HepG2 (cell line): Measurements from ENCODE around the gene WNT7A. TPM values are rescaled to one million over a fixed set of nuclear protein-coding genes. Genes with fewer than 3 reads are reported as not detected.

Experiments used
- ATAC-seq: fragments of 200-7000 bp; cut with Tn5 transposase; 3 replicates; pipeline ENCODE4 v1.9.1; 2020; ENCODE audit warnings: mild to moderate bottlenecking, moderate library complexity
- BruUV-seq: library from RNA; stranded (reverse); fragments of 400-500 nt; replicated peaks from 2 replicates; lab custom pipeline; 2021; lab: Mats Ljungman, UMichigan
- CTCF ChIA-PET: fragments of 300-600 bp; formaldehyde crosslinking; extraction: SDS; loops from one replicate; lab custom pipeline; 2021; ENCODE audit warnings: low total read pairs, inconsistent platforms, low intra/inter-chr PET ratio; lab: Yijun Ruan, JAX
- POLR2A ChIA-PET: fragments of 350-600 bp; sonication (Branson Sonifier 250); formaldehyde crosslinking; loops from one replicate; lab custom pipeline; 2020; ENCODE audit warnings: antibody characterized with exemption, inconsistent platforms; lab: Yijun Ruan, JAX
- DNase-seq: peaks from one replicate; pipeline ENCODE4 v3.0.0-alpha.2; 2015; ENCODE audit warnings: low spot score
- FAIRE-seq: peaks from 3 replicates; lab custom pipeline; 2011; peaks lifted over from hg19 to GRCh38; lab: Jason Lieb, UNC
- H2AFZ ChIP-seq: one replicate; pipeline ENCODE4 v1.6.1; 2011; ENCODE audit warnings: low read length, inconsistent platforms
- H3K27ac ChIP-seq: fragments of 300-600 bp; 3 replicates; pipeline ENCODE4 v1.8.0; 2011; ENCODE audit warnings: mixed run types, mild to moderate bottlenecking, mixed read lengths, low read length, inconsistent platforms; ENCODE audit not compliant: insufficient read depth; ENCODE audit errors: extremely low read length
- H3K27me3 ChIP-seq, 2 experiments: fragments of 200-600 bp in 1 of 2; 2 replicates in 1 of 2; 3 replicates in 1 of 2; pipeline versions ENCODE4 v1.6.0 to v1.8.0; 2011; ENCODE audit warnings: low read length in 2 of 2, mild to moderate bottlenecking in 2 of 2, moderate library complexity in 2 of 2, inconsistent platforms in 1 of 2; ENCODE audit not compliant: insufficient read depth in 2 of 2, control insufficient read depth in 1 of 2
- H3K36me3 ChIP-seq, 2 experiments: fragments of 200-600 bp in 1 of 2; replicated peaks in 1 of 2; 2 replicates in 1 of 2; 3 replicates in 1 of 2; pipeline versions ENCODE4 v1.5.1 to v1.8.0; 2011; ENCODE audit warnings: low read length in 2 of 2, inconsistent platforms in 1 of 2; ENCODE audit not compliant: insufficient read depth in 2 of 2, control insufficient read depth in 1 of 2
- H3K4me1 ChIP-seq: 2 replicates; pipeline ENCODE4 v1.5.1; 2012; ENCODE audit warnings: low read length, inconsistent platforms; ENCODE audit not compliant: insufficient read depth
- H3K4me2 ChIP-seq: 2 replicates; pipeline ENCODE4 v1.6.0; 2011; ENCODE audit warnings: low read depth, low read length, inconsistent platforms
- H3K4me3 ChIP-seq, 3 experiments: fragments of 200-600 bp in 1 of 3; sonication (generic), shearing (Covaris generic) in 1 of 3; replicated peaks in 1 of 3; 2 replicates each; pipeline ENCODE4 v1.5.1; 2011 to 2016; ENCODE audit warnings: low read length in 3 of 3, inconsistent platforms in 2 of 3, low read depth in 2 of 3, mild to moderate bottlenecking in 2 of 3, control low read depth in 1 of 3, mixed read lengths in 1 of 3; ENCODE audit not compliant: insufficient read depth in 1 of 3
- H3K79me2 ChIP-seq: one replicate; pipeline ENCODE4 v1.6.1; 2011; ENCODE audit warnings: low read length, inconsistent platforms; ENCODE audit not compliant: insufficient read depth
- H3K9ac ChIP-seq: 2 replicates; pipeline ENCODE4 v1.6.0; 2011; ENCODE audit warnings: mild to moderate bottlenecking, low read depth, low read length, inconsistent platforms; ENCODE audit not compliant: insufficient read depth
- H3K9me3 ChIP-seq: 2 replicates; pipeline ENCODE4 v1.5.1; 2012; ENCODE audit warnings: mild to moderate bottlenecking, low read length
- H4K20me1 ChIP-seq: 2 replicates; pipeline ENCODE4 v1.6.0; 2011; ENCODE audit warnings: inconsistent platforms, mild to moderate bottlenecking, low read length, moderate library complexity; ENCODE audit not compliant: insufficient read depth
- ATF4 ChIP-seq, 2 experiments: fragments of 450-650 bp in 1 of 2; sonication (generic) in 1 of 2; formaldehyde crosslinking; IDR thresholded peaks; 2 replicates each; pipeline versions ENCODE4 v1.5.0 to v1.8.0; 2020 to 2022; ENCODE audit warnings: mild to moderate bottlenecking in 1 of 2, missing genetic modification reagents in 1 of 2
- KDM1A ChIP-seq: IDR thresholded peaks from 2 replicates; pipeline ENCODE4 v1.6.1; 2016; ENCODE audit warnings: missing compliant biosample characterization
- MAFK ChIP-seq, 2 experiments: IDR thresholded peaks in 1 of 2; conservative IDR thresholded peaks in 1 of 2; 2 replicates each; pipeline ENCODE4 v1.6.1; 2011; ENCODE audit warnings: improper control_type of control experiment in 2 of 2, low read length in 2 of 2
- NCOA5 ChIP-seq: sonication (generic); formaldehyde crosslinking; IDR thresholded peaks from 2 replicates; pipeline ENCODE4 v1.4.0; 2020; ENCODE audit warnings: missing genetic modification reagents
- PAWR ChIP-seq: sonication (generic); formaldehyde crosslinking; IDR thresholded peaks from 2 replicates; pipeline ENCODE4 v1.4.0; 2020; ENCODE audit warnings: missing genetic modification reagents, mild to moderate bottlenecking, borderline replicate concordance
- SP4 ChIP-seq: sonication (generic); formaldehyde crosslinking; IDR thresholded peaks from 2 replicates; pipeline ENCODE4 v1.8.1; 2023; ENCODE audit warnings: mild to moderate bottlenecking, missing genetic modification reagents
- STAT5B ChIP-seq: sonication (generic); formaldehyde crosslinking; IDR thresholded peaks from 2 replicates; pipeline ENCODE4 v1.4.0; 2020; ENCODE audit warnings: missing genetic modification reagents
- TCF12 ChIP-seq, 2 experiments: fragments of 450-650 bp in 1 of 2; sonication (generic) in 1 of 2; formaldehyde crosslinking in 1 of 2; IDR thresholded peaks; 2 replicates each; pipeline versions ENCODE4 v1.6.1 to v1.8.0; 2017 to 2022; ENCODE audit warnings: antibody characterized with exemption in 1 of 2, mild to moderate bottlenecking in 1 of 2, missing genetic modification reagents in 1 of 2, moderate library complexity in 1 of 2
- ZNF12 ChIP-seq: sonication (generic); formaldehyde crosslinking; IDR thresholded peaks from 2 replicates; pipeline ENCODE4 v1.5.0; 2020; ENCODE audit warnings: missing genetic modification reagents
- WGBS: methylation state at CpG from one replicate; pipeline ENCODE4 v1.1.6; 2017; ENCODE audit warnings: low lambda C conversion rate; 5-methylcytosine and 5-hydroxymethylcytosine counted together
- in situ Hi-C: cut with HindIII; loops from 2 replicates; pipeline ENCODE4 v1.10.0; 2017; ENCODE audit warnings: low pct_unique_long_range_greater_than_20kb; ENCODE audit not compliant: extremely low pct_ligation_motif_present
- intact Hi-C: fragments of 100-400 bp; cut with micrococcal nuclease; formaldehyde crosslinking; loops from one replicate; pipeline ENCODE4 v1.10.0; 2022; ENCODE audit not compliant: unreplicated experiment
- polyA plus RNA-seq, 8 experiments: library from polyadenylated mRNA; depleted of rRNA in 3 of 8; stranded (reverse) in 7 of 8; unstranded in 1 of 8; fragments of >200 nt; fragmentation: Illumina TruSeq in 4 of 8; extraction: Trizol in 4 of 8; gene quantifications; 2 replicates each; pipeline versions ENCODE4 v1.2.1 to v1.2.3, GENCODE V29; 2011 to 2016; ENCODE audit warnings: low read depth in 4 of 8, missing spikeins in 1 of 8, mixed read lengths in 1 of 8; ENCODE audit not compliant: insufficient read depth in 1 of 8
- total RNA-seq, 5 experiments: library from RNA; depleted of rRNA; stranded (reverse); fragments of >200 nt; fragmentation: Illumina TruSeq; extraction: Trizol; gene quantifications; 2 replicates each; pipeline ENCODE4 v1.2.3, GENCODE V29; 2016; ENCODE audit warnings: low read depth in 1 of 5
- TF ChIP-seq, protein P1 (sequence below): IDR thresholded peaks from 2 replicates; pipeline ENCODE4 v1.6.1; 2018; ENCODE audit warnings: missing genetic modification reagents
- TF ChIP-seq, protein P2 (sequence below): sonication (generic); formaldehyde crosslinking; IDR thresholded peaks from 2 replicates; pipeline ENCODE4 v1.4.0; 2020; ENCODE audit warnings: missing genetic modification reagents

The WNT7A gene
- total and polyA plus RNA-seq, 2 of the 13 experiments (the other 11 are each of a cell fraction or from before 2014, with no cell fraction given) = not detected

DNA sequence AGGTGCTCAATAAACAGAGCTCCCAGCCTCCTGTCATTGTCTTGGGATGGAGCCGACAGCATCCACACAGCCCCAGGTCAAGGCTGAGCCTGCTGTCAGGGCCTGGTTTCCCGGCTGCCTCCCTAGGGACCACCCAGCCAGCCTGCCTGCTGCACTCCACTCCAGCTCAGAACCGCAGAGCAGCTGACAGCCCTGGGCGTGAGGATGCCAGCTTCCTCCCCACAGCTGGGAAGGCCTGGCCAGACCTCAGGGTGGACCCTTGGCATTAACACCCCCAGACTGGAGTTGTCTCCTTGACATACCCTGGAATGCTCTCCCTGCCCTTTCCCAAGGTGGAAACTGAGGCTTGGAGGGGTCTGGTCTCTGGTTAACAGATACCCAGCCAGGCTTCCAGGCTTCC lies 112.0 kb downstream of the WNT7A start:
- H3K4me2 ChIP-seq = no peak overlapping the region
- H2AFZ ChIP-seq = no peak overlapping the region
- no peaks in the 10 kb centered on the region for H3K9me3 ChIP-seq
- H3K27ac ChIP-seq = no peak overlapping the region
- no CpG with 5 or more reads among the region's 4 CpGs for WGBS
- no peak for ATAC-seq
- no peak for TF ChIP-seq ATF4 (CRISPR knock-in tag; IDR thresholded peaks at IDR 0.05)
- TF ChIP-seq ZNF12 = no peak
- TF ChIP-seq, protein P1, sequence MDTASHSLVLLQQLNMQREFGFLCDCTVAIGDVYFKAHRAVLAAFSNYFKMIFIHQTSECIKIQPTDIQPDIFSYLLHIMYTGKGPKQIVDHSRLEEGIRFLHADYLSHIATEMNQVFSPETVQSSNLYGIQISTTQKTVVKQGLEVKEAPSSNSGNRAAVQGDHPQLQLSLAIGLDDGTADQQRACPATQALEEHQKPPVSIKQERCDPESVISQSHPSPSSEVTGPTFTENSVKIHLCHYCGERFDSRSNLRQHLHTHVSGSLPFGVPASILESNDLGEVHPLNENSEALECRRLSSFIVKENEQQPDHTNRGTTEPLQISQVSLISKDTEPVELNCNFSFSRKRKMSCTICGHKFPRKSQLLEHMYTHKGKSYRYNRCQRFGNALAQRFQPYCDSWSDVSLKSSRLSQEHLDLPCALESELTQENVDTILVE = no peak
- no peak for TF ChIP-seq SP4 (CRISPR knock-in tag)
- TF ChIP-seq STAT5B (CRISPR knock-in tag) = no peak
- TF ChIP-seq TCF12 (IDR thresholded peaks at IDR 0.05) = no peak
- no peak for TF ChIP-seq TCF12 (CRISPR knock-in tag; IDR thresholded peaks at IDR 0.05)
- no peaks in the 10 kb centered on the region for H4K20me1 ChIP-seq
- POLR2A ChIA-PET = no interaction called here
- in situ Hi-C loops = no loop called here
- no peaks in the 10 kb centered on the region for H3K36me3 ChIP-seq
- no peaks in the 10 kb centered on the region for H3K4me1 ChIP-seq
- no TSS peak for BruUV-seq
- intact Hi-C loops = no loop called here
- no peak overlapping the region for H3K9ac ChIP-seq
- no peak for DNase-seq
- CTCF ChIA-PET = no interaction called here
- H3K27me3 ChIP-seq = peaks cover 1 to 54% of the 10 kb centered on the region in 2 experiments
- H3K79me2 ChIP-seq = no peaks in the 10 kb centered on the region
- FAIRE-seq = no peak
- no peak overlapping the region for H3K4me3 ChIP-seq

DNA sequence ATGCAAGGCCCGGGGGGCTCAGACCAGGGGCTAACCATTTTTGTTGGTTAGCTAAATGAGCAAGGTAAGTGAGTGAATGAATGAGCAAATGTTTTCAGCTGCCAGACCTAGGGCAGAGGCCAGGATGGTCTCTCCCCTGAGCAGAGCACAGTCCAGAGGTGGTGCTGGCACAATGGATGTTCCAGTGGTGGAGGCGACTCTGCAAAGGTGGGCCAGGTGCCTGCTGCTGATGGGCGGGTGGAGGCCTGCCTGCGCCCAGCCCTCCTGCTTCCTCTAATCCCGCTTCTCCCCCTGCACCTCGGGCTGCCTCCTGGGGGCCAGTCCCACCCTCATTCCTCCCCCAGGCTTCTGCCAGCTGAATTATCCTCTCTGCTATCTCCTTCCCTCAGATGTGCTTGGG lies 112.8 kb downstream of the WNT7A start:
- no peaks in the 10 kb centered on the region for H3K4me1 ChIP-seq
- no peaks in the 10 kb centered on the region for H3K9me3 ChIP-seq
- H3K79me2 ChIP-seq = no peaks in the 10 kb centered on the region
- no peak overlapping the region for H3K9ac ChIP-seq
- no peak overlapping the region for H3K4me3 ChIP-seq
- intact Hi-C loops (no loop called here), in situ Hi-C loops (no loop called here)
- no TSS peak for BruUV-seq
- no peak for ATAC-seq
- H2AFZ ChIP-seq = no peak overlapping the region
- 0% methylated on average over 3 of the region's 6 CpGs for WGBS
- no peak for FAIRE-seq
- H3K27me3 ChIP-seq = peaks cover 1 to 45% of the 10 kb centered on the region in 2 experiments
- no peak for DNase-seq
- no peaks in the 10 kb centered on the region for H3K36me3 ChIP-seq
- ChIA-PET CTCF (no interaction called here), POLR2A (no interaction called here)
- no peak overlapping the region for H3K4me2 ChIP-seq
- H4K20me1 ChIP-seq = no peaks in the 10 kb centered on the region
- H3K27ac ChIP-seq = no peak overlapping the region
- TF ChIP-seq MAFK (conservative IDR thresholded peaks at IDR 0.05 in 1 of 2, IDR thresholded peaks at IDR 0.05 in 1 of 2; ENCODE audit: low read length in 2 of 2) (no peak), NCOA5 (CRISPR knock-in tag) (no peak), KDM1A (no peak), PAWR (CRISPR knock-in tag) (no peak)
- TF ChIP-seq, protein P2, sequence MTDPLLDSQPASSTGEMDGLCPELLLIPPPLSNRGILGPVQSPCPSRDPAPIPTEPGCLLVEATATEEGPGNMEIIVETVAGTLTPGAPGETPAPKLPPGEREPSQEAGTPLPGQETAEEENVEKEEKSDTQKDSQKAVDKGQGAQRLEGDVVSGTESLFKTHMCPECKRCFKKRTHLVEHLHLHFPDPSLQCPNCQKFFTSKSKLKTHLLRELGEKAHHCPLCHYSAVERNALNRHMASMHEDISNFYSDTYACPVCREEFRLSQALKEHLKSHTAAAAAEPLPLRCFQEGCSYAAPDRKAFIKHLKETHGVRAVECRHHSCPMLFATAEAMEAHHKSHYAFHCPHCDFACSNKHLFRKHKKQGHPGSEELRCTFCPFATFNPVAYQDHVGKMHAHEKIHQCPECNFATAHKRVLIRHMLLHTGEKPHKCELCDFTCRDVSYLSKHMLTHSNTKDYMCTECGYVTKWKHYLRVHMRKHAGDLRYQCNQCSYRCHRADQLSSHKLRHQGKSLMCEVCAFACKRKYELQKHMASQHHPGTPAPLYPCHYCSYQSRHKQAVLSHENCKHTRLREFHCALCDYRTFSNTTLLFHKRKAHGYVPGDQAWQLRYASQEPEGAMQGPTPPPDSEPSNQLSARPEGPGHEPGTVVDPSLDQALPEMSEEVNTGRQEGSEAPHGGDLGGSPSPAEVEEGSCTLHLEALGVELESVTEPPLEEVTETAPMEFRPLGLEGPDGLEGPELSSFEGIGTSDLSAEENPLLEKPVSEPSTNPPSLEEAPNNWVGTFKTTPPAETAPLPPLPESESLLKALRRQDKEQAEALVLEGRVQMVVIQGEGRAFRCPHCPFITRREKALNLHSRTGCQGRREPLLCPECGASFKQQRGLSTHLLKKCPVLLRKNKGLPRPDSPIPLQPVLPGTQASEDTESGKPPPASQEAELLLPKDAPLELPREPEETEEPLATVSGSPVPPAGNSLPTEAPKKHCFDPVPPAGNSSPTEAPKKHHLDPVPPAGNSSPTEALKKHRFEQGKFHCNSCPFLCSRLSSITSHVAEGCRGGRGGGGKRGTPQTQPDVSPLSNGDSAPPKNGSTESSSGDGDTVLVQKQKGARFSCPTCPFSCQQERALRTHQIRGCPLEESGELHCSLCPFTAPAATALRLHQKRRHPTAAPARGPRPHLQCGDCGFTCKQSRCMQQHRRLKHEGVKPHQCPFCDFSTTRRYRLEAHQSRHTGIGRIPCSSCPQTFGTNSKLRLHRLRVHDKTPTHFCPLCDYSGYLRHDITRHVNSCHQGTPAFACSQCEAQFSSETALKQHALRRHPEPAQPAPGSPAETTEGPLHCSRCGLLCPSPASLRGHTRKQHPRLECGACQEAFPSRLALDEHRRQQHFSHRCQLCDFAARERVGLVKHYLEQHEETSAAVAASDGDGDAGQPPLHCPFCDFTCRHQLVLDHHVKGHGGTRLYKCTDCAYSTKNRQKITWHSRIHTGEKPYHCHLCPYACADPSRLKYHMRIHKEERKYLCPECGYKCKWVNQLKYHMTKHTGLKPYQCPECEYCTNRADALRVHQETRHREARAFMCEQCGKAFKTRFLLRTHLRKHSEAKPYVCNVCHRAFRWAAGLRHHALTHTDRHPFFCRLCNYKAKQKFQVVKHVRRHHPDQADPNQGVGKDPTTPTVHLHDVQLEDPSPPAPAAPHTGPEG (CRISPR knock-in tag) = no peak
